B cell (primary cell): ENCODE measurements around the gene OPA1.
"Not testable (repeated sequence)": the region's sequence is repeated elsewhere in the genome, so short reads cannot be mapped to it uniquely, and the experiment has no call there.

Experiments used
- CTCF ChIP-seq: fragments of 200-600 bp; IDR thresholded peaks from one replicate; pipeline ENCODE4 v1.8.0; 2022; ENCODE audit warnings: antibody characterized with exemption, mild to moderate bottlenecking
- EZH2 ChIP-seq: IDR thresholded peaks from 2 replicates; pipeline ENCODE4 v1.6.1; 2012; ENCODE audit warnings: borderline replicate concordance, low read depth, mild to moderate bottlenecking, moderate library complexity, low read length; ENCODE audit not compliant: insufficient read depth, poor library complexity, severe bottlenecking

GRCh38 chr3:193606892-193607291 lies 13.9 kb downstream of the OPA1 start:
- not testable (repeated sequence) for TF ChIP-seq CTCF, EZH2
